Measurements from ENCODE around the gene POFUT2.

Gene POFUT2

GRCh38 chr21:45294509-45295291 lies 7.0 kb upstream of the POFUT2 start:
- TF ChIP-seq TAF1 (IDR thresholded peaks at IDR 0.05; ENCODE audit: borderline replicate concordance, insufficient read depth, low read length) (no peak; the same call in 1 of the 2 replicates), SIN3A (IDR thresholded peaks at IDR 0.05; ENCODE audit: borderline replicate concordance, insufficient read depth, low read length) (no peak), REST (IDR thresholded peaks at IDR 0.05; ENCODE audit: insufficient read depth in 1 of 2, low read depth in 2 of 2, low read length in 2 of 2) (no peak; a peak in 1 of 4 replicates), POLR2AphosphoS5 (IDR thresholded peaks at IDR 0.05; ENCODE audit: low read depth, low read length) (peak; percentile 63)

- TF ChIP-seq SIN3A (IDR thresholded peaks at IDR 0.05; ENCODE audit: borderline replicate concordance, insufficient read depth, low read length): no peak
- TF ChIP-seq REST (IDR thresholded peaks at IDR 0.05; ENCODE audit: insufficient read depth in 1 of 2, low read depth in 2 of 2, low read length in 2 of 2): no peak
- TF ChIP-seq POLR2AphosphoS5 (IDR thresholded peaks at IDR 0.05; ENCODE audit: low read depth, low read length): no peak
Measured at GRCh38 chr21:45293726-45294401, 6.2 kb upstream of the POFUT2 start.

- TF ChIP-seq TAF1 (IDR thresholded peaks at IDR 0.05; ENCODE audit: borderline replicate concordance, insufficient read depth, low read length): no peak
- TF ChIP-seq SIN3A (IDR thresholded peaks at IDR 0.05; ENCODE audit: borderline replicate concordance, insufficient read depth, low read length): no peak
- no peak for TF ChIP-seq REST (IDR thresholded peaks at IDR 0.05; ENCODE audit: insufficient read depth in 1 of 2, low read depth in 2 of 2, low read length in 2 of 2)
- no peak for TF ChIP-seq FOXP2 (optimal IDR thresholded peaks at IDR 0.05; ENCODE audit: borderline replicate concordance, extremely low read depth, extremely low read length, insufficient read depth)
- no peak for TF ChIP-seq POLR2AphosphoS5 (IDR thresholded peaks at IDR 0.05; ENCODE audit: low read depth, low read length)
Measured at GRCh38 chr21:45293220-45293725, 5.6 kb upstream of the POFUT2 start.

- TF ChIP-seq POLR2AphosphoS5 (IDR thresholded peaks at IDR 0.05; ENCODE audit: low read depth, low read length): no peak
- TF ChIP-seq TAF1 (IDR thresholded peaks at IDR 0.05; ENCODE audit: borderline replicate concordance, insufficient read depth, low read length): no peak
- no peak for TF ChIP-seq SIN3A (IDR thresholded peaks at IDR 0.05; ENCODE audit: borderline replicate concordance, insufficient read depth, low read length)
Measured at GRCh38 chr21:45292399-45293219, 4.9 kb upstream of the POFUT2 start.

- TF ChIP-seq TAF1 (IDR thresholded peaks at IDR 0.05; ENCODE audit: borderline replicate concordance, insufficient read depth, low read length) (no peak), FOXP2 (optimal IDR thresholded peaks at IDR 0.05; ENCODE audit: borderline replicate concordance, extremely low read depth, extremely low read length, insufficient read depth) (no peak)
Measured at GRCh38 chr21:45291613-45292398, 4.1 kb upstream of the POFUT2 start.

Data from PFSK-1 (cell line).